Measurements from ENCODE around the gene PRR32. TPM values are rescaled to one million over a fixed set of nuclear protein-coding genes. Genes with fewer than 3 reads are reported as not detected.
"Not testable (repeated sequence)": the region's sequence is repeated elsewhere in the genome, so short reads cannot be mapped to it uniquely, and the experiment has no call there.

Gene PRR32
- not detected in 2 replicates for total RNA-seq (2014; rRNA removed; shearing (Covaris generic))

- DNase-seq (ENCODE audit: low spot score): no peak
Observed at GRCh38 chrX:126819429-126819828, at the start of gene PRR32. PRR32 (plus strand) TSS chrX:126819729; CDS start chrX:126819844, 115 bp downstream.

- DNase-seq (ENCODE audit: low spot score): no peak
Observed at GRCh38 chrX:126770179-126770578, 49.4 kb upstream of the PRR32 start.

GRCh38 chrX:126785539-126785938 lies 34.0 kb upstream of the PRR32 start:
- no peak for DNase-seq (ENCODE audit: low spot score)

- DNase-seq (ENCODE audit: low spot score): no peak
Observed at GRCh38 chrX:126799059-126799458, 20.5 kb upstream of the PRR32 start.

- not testable (repeated sequence) for DNase-seq (ENCODE audit: low spot score)
Observed at GRCh38 chrX:126806784-126807183, 12.7 kb upstream of the PRR32 start.

GRCh38 chrX:126815806-126816205 lies 3.7 kb upstream of the PRR32 start:
- DNase-seq (ENCODE audit: low spot score): no peak

GRCh38 chrX:126820700-126821420 lies 1.3 kb downstream of the PRR32 start:
- DNase-seq (ENCODE audit: low spot score): no peak

GRCh38 chrX:126824338-126825007 lies 4.9 kb downstream of the PRR32 start:
- DNase-seq (ENCODE audit: low spot score): no peak

GRCh38 chrX:126825566-126826193 lies 6.2 kb downstream of the PRR32 start:
- DNase-seq (ENCODE audit: low spot score): no peak

- DNase-seq (ENCODE audit: low spot score): no peak
Observed at GRCh38 chrX:126836186-126836585, 16.7 kb downstream of the PRR32 start.

- no peak for DNase-seq (ENCODE audit: low spot score)
Observed at GRCh38 chrX:126847143-126847542, 27.6 kb downstream of the PRR32 start.

- no peak for DNase-seq (ENCODE audit: low spot score)
Observed at GRCh38 chrX:126855839-126856524, 36.5 kb downstream of the PRR32 start.

All from A172 (cell line).